ENCODE results near the gene INTS11. TPM values are rescaled to one million over a fixed set of nuclear protein-coding genes. Genes with fewer than 3 reads are reported as not detected.

Gene INTS11
- total RNA-seq, 1 donor from 2014 or later: 61.5 TPM

GRCh38 chr1:1299686-1300351 is 24.6 kb downstream of the INTS11 start:
- no peak for DNase-seq

GRCh38 chr1:1298861-1299685 is 25.4 kb downstream of the INTS11 start:
- DNase-seq: peak; percentile 92

GRCh38 chr1:1297802-1298424 is 26.5 kb downstream of the INTS11 start:
- DNase-seq: no peak

- no peak for DNase-seq
These were observed 28.1 kb downstream of the INTS11 start for GRCh38 chr1:1296070-1297061.

- DNase-seq: no peak
These were observed 29.1 kb downstream of the INTS11 start for GRCh38 chr1:1295154-1295923.

- DNase-seq: no peak
These were observed 30.1 kb downstream of the INTS11 start for GRCh38 chr1:1294250-1294890.

- DNase-seq: no peak
These were observed 30.9 kb downstream of the INTS11 start for GRCh38 chr1:1293263-1294249.

- no peak for DNase-seq
These were observed 31.6 kb downstream of the INTS11 start for GRCh38 chr1:1292851-1293250.

GRCh38 chr1:1292442-1292779 is 32.0 kb downstream of the INTS11 start:
- no peak for DNase-seq

GRCh38 chr1:1291548-1292441 is 32.7 kb downstream of the INTS11 start:
- peak; percentile 83 for DNase-seq

GRCh38 chr1:1291023-1291528 is 33.4 kb downstream of the INTS11 start:
- no peak for DNase-seq

- no peak for DNase-seq
These were observed 34.2 kb downstream of the INTS11 start for GRCh38 chr1:1290238-1290731.

- no peak for DNase-seq
These were observed 37.0 kb downstream of the INTS11 start for GRCh38 chr1:1287288-1288110.

GRCh38 chr1:1286313-1287261 is 37.9 kb downstream of the INTS11 start:
- no peak for DNase-seq

GRCh38 chr1:1285611-1286311 is 38.7 kb downstream of the INTS11 start:
- no peak for DNase-seq

Measured in tongue (tissue), 2 donors.